HFFc6 (cell line): ENCODE data around the gene RAPGEF1. TPM values are rescaled to one million over a fixed set of nuclear protein-coding genes. Genes with fewer than 3 reads are reported as not detected.

Source experiments
- DNase-seq: peaks from one replicate; pipeline ENCODE4 v3.0.0-alpha.2; 2018
- H3K27ac Mint-ChIP-seq: 2 replicates; pipeline ENCODE4 v1.8.0; 2020; ENCODE audit warnings: mild to moderate bottlenecking, mixed read lengths
- H3K27me3 Mint-ChIP-seq: 2 replicates; pipeline ENCODE4 v1.8.0; 2021; ENCODE audit warnings: mild to moderate bottlenecking, moderate library complexity, mixed read lengths; ENCODE audit not compliant: insufficient read depth
- H3K36me3 Mint-ChIP-seq: 2 replicates; pipeline ENCODE4 v1.8.0; 2021; ENCODE audit warnings: low read depth, mixed read lengths
- H3K4me1 Mint-ChIP-seq: 2 replicates; pipeline ENCODE4 v1.8.0; 2020; ENCODE audit warnings: low read depth, mixed read lengths
- H3K4me3 Mint-ChIP-seq: 2 replicates; pipeline ENCODE4 v1.8.0; 2020; ENCODE audit warnings: mild to moderate bottlenecking, moderate library complexity, mixed read lengths
- H3K9me3 Mint-ChIP-seq: 2 replicates; pipeline ENCODE4 v1.8.0; 2020; ENCODE audit warnings: mild to moderate bottlenecking, mixed read lengths
- total RNA-seq, 6 experiments: library from RNA; stranded (reverse); fragmentation: NEBNext Ultra II Directional; extraction: Animal tissue kit (Norgen Biotek cat#: 25700); gene quantifications; 2 replicates in 1 of 6; 3 replicates in 5 of 6; pipeline ENCODE4 v1.2.3, GENCODE V29; 2021
- TF ChIP-seq, protein P1 (sequence below): fragments of 200-600 bp; sonication (generic); IDR thresholded peaks from 2 replicates; pipeline ENCODE4 v1.5.0; 2021; ENCODE audit warnings: antibody characterized with exemption, mild to moderate bottlenecking

RAPGEF1 gene
- total RNA-seq, 6 experiments from 2014 or later = 38.6 to 46.6 (median 42.3) TPM

DNA sequence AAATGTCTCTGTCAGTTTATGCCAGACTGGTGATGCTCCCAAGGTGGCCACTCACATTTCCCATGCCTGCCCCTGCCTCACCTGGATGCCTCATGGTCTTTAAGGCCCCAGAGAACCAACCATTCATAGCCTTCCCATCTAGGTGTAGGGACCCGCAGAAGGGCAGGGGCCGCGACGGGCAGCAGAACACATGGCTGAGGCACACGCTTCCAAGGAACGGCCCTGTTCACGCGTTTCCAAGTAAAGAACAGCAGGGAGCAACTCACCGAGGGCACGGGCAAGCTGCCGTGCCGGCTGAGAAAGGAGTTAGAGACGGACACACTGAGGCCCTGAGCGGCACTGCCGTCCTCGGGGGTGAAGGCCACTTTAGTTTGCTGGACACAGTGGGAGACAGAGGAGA is 121.1 kb downstream of the RAPGEF1 start:
- H3K4me3 Mint-ChIP-seq = no peak overlapping the region
- no peaks in the 10 kb centered on the region; the same call in 1 of the 2 replicates for H3K4me1 Mint-ChIP-seq
- DNase-seq = no peak
- H3K9me3 Mint-ChIP-seq = no peaks in the 10 kb centered on the region
- peaks cover 16% of the 10 kb centered on the region for H3K36me3 Mint-ChIP-seq
- H3K27me3 Mint-ChIP-seq = peaks cover under 1% of the 10 kb centered on the region; the same call in 1 of the 2 replicates
- TF ChIP-seq, protein P1, sequence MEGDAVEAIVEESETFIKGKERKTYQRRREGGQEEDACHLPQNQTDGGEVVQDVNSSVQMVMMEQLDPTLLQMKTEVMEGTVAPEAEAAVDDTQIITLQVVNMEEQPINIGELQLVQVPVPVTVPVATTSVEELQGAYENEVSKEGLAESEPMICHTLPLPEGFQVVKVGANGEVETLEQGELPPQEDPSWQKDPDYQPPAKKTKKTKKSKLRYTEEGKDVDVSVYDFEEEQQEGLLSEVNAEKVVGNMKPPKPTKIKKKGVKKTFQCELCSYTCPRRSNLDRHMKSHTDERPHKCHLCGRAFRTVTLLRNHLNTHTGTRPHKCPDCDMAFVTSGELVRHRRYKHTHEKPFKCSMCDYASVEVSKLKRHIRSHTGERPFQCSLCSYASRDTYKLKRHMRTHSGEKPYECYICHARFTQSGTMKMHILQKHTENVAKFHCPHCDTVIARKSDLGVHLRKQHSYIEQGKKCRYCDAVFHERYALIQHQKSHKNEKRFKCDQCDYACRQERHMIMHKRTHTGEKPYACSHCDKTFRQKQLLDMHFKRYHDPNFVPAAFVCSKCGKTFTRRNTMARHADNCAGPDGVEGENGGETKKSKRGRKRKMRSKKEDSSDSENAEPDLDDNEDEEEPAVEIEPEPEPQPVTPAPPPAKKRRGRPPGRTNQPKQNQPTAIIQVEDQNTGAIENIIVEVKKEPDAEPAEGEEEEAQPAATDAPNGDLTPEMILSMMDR = no peak
- H3K27ac Mint-ChIP-seq = no peak overlapping the region

DNA sequence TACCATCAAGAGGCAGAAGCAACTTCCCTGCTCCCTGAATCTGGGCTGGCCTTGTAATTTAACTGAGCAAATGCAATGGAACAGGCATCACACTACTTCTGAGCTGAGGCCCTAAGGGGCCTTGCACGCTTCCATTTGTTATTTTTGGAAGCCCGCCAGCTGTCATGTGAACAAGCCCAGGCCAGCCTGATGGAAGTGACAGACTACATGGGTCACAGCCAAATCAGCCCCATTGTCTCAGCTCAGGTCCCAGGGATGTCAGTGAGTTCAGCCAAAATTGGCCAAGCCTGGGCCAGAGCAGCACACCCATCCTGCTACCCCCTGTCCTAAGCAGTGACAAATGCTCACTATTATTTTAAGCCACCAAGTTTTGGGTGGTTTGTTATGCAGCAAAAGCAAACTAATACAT is 121.8 kb downstream of the RAPGEF1 start:
- Mint-ChIP-seq H3K4me3 (no peak overlapping the region), H3K27me3 (peaks cover 3% of the 10 kb centered on the region; the same call in 1 of the 2 replicates), H3K9me3 (no peaks in the 10 kb centered on the region), H3K36me3 (peaks cover 16% of the 10 kb centered on the region), H3K27ac (no peak overlapping the region), H3K4me1 (no peaks in the 10 kb centered on the region; the same call in 1 of the 2 replicates)
- DNase-seq = no peak
- TF ChIP-seq, protein P1 = no peak

DNA sequence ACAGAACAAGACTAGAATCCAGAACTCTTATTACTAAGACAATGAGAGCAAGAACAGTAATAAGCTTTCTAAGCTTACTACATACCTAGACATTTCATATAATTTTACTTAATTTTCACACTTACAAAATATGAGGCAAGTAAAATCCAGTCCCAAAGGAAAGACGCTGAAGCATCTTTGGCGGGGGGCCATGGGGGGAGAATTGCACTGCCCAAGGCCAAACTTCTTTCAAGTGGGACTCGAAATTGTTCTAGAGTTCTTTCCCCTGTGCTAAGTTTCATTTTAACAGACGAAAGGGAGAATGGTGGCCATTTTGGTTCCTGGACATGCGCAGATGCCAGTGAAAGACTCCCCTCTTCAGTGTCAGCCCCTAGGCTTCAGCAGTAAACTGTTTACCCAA is 122.3 kb downstream of the RAPGEF1 start:
- peaks cover 16% of the 10 kb centered on the region for H3K36me3 Mint-ChIP-seq
- H3K4me3 Mint-ChIP-seq = no peak overlapping the region
- TF ChIP-seq, protein P1 = no peak
- no peak overlapping the region for H3K27ac Mint-ChIP-seq
- no peaks in the 10 kb centered on the region for H3K9me3 Mint-ChIP-seq
- H3K4me1 Mint-ChIP-seq = no peaks in the 10 kb centered on the region; the same call in 1 of the 2 replicates
- DNase-seq = no peak
- H3K27me3 Mint-ChIP-seq = peaks cover 3% of the 10 kb centered on the region; the same call in 1 of the 2 replicates

DNA sequence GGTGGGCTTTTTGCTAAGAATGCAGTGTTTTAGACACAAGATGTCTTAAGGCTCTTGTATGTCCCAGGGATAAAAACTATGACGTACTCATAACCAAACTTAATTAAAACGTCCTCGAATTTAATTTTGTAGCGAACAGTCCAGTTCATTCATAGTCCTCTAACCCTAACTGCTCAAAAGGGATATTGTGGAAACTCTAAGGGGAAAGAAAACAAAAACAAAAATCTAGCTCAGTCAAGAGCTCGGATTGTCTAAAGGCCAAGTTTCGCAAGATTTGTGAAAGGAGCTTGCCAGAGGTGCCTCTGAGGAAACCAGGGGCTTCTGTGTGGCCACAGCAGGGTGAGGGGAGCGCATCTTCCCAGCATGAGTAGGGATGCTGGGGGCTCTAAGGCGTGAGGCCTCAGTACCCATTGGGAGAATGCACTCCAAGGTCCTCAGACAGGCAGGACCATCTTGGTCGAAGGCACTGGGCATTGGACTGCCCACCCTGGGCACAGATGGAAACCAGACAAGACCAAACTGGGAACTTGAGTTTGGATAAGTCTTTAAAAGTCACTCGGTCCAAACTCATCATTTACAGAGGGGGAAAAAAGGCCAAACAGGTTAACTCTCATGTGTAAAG is 122.8 kb downstream of the RAPGEF1 start:
- Mint-ChIP-seq H3K4me1 (no peaks in the 10 kb centered on the region; the same call in 1 of the 2 replicates), H3K4me3 (no peak overlapping the region), H3K36me3 (peaks cover 16% of the 10 kb centered on the region), H3K27ac (no peak overlapping the region), H3K27me3 (peaks cover 3% of the 10 kb centered on the region; the same call in 1 of the 2 replicates), H3K9me3 (no peaks in the 10 kb centered on the region)
- DNase-seq = no peak
- TF ChIP-seq, protein P1 = no peak

DNA sequence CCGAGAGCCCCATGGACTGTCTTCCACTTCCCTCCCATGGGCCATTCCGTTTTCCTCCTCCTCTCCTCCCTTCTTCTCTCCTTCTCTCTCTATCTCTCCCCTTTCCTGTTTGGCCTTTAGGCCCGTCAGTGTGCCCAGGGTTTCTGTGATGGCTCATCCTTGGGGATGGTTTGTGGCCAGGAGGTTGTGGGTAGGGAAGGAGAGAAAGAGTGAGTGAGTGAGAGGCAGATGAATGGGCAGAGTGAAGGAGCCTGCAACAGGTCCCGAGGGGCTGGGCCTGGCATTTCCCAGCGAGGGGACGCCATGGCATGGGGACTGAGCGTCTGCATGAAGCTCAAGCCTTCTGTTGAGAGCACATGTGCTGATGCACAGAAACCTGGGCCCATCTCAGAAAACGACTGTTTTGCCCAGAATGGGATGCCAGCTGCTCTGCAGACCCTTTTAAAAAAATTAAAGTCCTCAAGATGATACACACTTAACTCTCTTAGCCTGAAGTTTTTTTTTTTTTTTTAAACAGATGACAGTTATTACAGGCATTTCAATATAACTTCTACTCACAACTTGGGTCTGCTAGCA is 125.4 kb downstream of the RAPGEF1 start:
- TF ChIP-seq, protein P1 = no peak

More for the DNA sequence above, 125.4 kb downstream of the RAPGEF1 start:
- Mint-ChIP-seq H3K27ac (no peak overlapping the region), H3K9me3 (no peaks in the 10 kb centered on the region), H3K36me3 (peaks cover 18% of the 10 kb centered on the region), H3K4me3 (no peak overlapping the region), H3K27me3 (peaks cover 3% of the 10 kb centered on the region; the same call in 1 of the 2 replicates), H3K4me1 (peaks cover 15% of the 10 kb centered on the region)
- DNase-seq = no peak
